Measurements from ENCODE around the gene OR8U1. TPM values are rescaled to one million over a fixed set of nuclear protein-coding genes. Genes with fewer than 3 reads are reported as not detected.

OR8U1 gene
- total RNA-seq, 2 donors from 2014 or later = not detected

DNA sequence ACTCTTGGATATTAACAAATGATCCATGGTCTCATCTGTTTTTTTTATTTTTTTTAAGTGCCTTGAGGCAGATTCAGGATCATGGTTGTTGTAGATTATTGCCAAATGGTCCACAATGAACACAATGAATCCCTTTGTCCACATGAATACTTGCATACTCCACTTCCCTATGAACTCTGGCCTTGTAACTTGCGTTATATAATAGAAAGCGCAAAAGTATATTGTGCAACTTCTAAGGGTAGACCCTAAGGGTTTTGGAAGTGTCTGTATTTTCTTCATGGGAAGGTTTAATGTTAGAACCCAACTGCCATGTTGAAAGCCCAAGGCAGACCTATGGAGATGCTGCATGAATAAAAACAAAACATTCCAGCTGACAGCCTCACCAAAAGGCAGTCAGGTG lies 29.0 kb downstream of the OR8U1 start:
- H3K4me3 ChIP-seq = no peak overlapping the region
- intact Hi-C loops (cut with DNase I) = no loop called here
- H3K27ac ChIP-seq = no peak overlapping the region
- H3K4me1 ChIP-seq = no peaks in the 10 kb centered on the region
- no peak for ATAC-seq
- no peak for DNase-seq
- 56 to 65% methylated on average over 2 of the region's 2 CpGs for WGBS, 2 donors
- H3K27me3 ChIP-seq = no peaks in the 10 kb centered on the region
- TF ChIP-seq, protein P1, sequence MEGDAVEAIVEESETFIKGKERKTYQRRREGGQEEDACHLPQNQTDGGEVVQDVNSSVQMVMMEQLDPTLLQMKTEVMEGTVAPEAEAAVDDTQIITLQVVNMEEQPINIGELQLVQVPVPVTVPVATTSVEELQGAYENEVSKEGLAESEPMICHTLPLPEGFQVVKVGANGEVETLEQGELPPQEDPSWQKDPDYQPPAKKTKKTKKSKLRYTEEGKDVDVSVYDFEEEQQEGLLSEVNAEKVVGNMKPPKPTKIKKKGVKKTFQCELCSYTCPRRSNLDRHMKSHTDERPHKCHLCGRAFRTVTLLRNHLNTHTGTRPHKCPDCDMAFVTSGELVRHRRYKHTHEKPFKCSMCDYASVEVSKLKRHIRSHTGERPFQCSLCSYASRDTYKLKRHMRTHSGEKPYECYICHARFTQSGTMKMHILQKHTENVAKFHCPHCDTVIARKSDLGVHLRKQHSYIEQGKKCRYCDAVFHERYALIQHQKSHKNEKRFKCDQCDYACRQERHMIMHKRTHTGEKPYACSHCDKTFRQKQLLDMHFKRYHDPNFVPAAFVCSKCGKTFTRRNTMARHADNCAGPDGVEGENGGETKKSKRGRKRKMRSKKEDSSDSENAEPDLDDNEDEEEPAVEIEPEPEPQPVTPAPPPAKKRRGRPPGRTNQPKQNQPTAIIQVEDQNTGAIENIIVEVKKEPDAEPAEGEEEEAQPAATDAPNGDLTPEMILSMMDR (IDR thresholded peaks at IDR 0.05) = no peak
- TF ChIP-seq POLR2A (IDR thresholded peaks at IDR 0.05) = no peak
- H3K36me3 ChIP-seq (replicated peaks in 1 of 2; ENCODE audit: insufficient read depth in 1 of 2, low read depth in 2 of 2) = no peaks in the 10 kb centered on the region
- H3K9me3 ChIP-seq = no peaks in the 10 kb centered on the region

DNA sequence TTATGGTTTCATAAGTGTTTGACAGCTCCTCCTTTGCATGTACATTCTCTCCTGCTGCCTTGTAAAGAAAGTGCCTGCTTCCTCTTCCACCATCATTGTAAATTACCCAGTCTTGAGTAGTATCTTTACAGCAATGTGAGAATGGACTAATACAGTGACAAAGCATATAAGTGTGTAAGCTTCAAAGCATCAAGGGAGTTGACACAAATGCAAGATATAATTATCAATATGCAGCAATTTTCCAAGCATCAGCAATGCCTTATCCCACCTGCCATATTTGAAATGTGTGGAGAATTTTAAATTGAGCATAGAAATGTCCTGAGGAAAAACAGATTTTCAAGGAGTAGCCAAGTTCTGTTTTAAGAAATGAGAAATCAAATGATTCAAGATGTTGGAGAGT lies 35.4 kb downstream of the OR8U1 start:
- Histone ChIP-seq H3K4me1 (no peaks in the 10 kb centered on the region), H3K36me3 (replicated peaks in 1 of 2; ENCODE audit: insufficient read depth in 1 of 2, low read depth in 2 of 2) (no peaks in the 10 kb centered on the region), H3K27ac (no peak overlapping the region), H3K27me3 (no peaks in the 10 kb centered on the region), H3K9me3 (no peaks in the 10 kb centered on the region), H3K4me3 (no peak overlapping the region)
- intact Hi-C loops (cut with DNase I) = no loop called here
- no peak for TF ChIP-seq POLR2A (IDR thresholded peaks at IDR 0.05)
- TF ChIP-seq, protein P1 (IDR thresholded peaks at IDR 0.05) = no peak
- no peak for ATAC-seq
- no peak for DNase-seq

DNA sequence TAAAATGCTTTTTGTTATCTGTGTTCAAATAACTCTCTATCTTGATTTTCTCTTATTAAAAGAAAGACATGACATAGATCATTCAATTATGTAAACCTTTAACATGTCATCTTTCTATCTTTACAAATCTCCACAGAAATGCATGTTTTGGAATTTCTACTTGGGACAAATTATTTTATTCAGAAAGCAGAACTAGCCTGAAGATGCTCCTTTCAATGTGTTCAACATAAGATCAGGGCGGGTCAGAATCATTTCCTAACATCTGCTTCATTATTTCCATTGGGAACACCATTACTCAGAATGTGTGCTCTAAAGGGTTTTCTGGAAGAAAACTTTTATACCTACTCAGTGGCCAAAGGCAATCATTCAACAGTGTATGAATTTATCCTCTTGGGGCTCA lies 37.0 kb downstream of the OR8U1 start, which contains the start of gene OR5AL1:
Gene OR5AL1 (plus strand): TSS at position 301 of the 400 bp plus-strand sequence.
- no peak for TF ChIP-seq POLR2A (IDR thresholded peaks at IDR 0.05)
- TF ChIP-seq, protein P1 (IDR thresholded peaks at IDR 0.05) = no peak
- Histone ChIP-seq H3K27me3 (no peaks in the 10 kb centered on the region), H3K9me3 (no peaks in the 10 kb centered on the region), H3K36me3 (replicated peaks in 1 of 2; ENCODE audit: insufficient read depth in 1 of 2, low read depth in 2 of 2) (no peaks in the 10 kb centered on the region), H3K4me1 (no peaks in the 10 kb centered on the region), H3K27ac (no peak within 1 kb of the TSS), H3K4me3 (no peak within 1 kb of the TSS)
- 69 to 72% methylated on average over 1 of the region's 1 CpG for WGBS, 2 donors
- DNase-seq (no peak), ATAC-seq (no peak)
- intact Hi-C loops (cut with DNase I) = no loop called here

Other genes starting within 250 kb of the OR8U1 start
- gene OR8J3, start 235.4 kb upstream of the OR8U1 start, total RNA-seq = not detected
- gene OR8K5, start 215.3 kb upstream of the OR8U1 start, total RNA-seq = not detected
- not detected for gene OR5J2, start 199.0 kb upstream of the OR8U1 start, total RNA-seq
- gene OR5T2, start 141.4 kb upstream of the OR8U1 start, total RNA-seq = not detected
- not detected for gene OR5T3, start 123.4 kb upstream of the OR8U1 start, total RNA-seq
- not detected for gene OR5T1, start 101.5 kb upstream of the OR8U1 start, total RNA-seq
- not detected for gene OR8H1, start 83.4 kb upstream of the OR8U1 start, total RNA-seq
- not detected for gene OR8K3, start 60.5 kb upstream of the OR8U1 start, total RNA-seq
- not detected for gene OR8K1, start 29.6 kb upstream of the OR8U1 start, total RNA-seq
- not detected for gene OR8J1, start 21.3 kb upstream of the OR8U1 start, total RNA-seq
- gene OR5AL1, start 37.1 kb downstream of the OR8U1 start, total RNA-seq = not detected
- not detected for gene OR5M3, start 97.7 kb downstream of the OR8U1 start, total RNA-seq
- not detected for gene OR5M8, start 115.7 kb downstream of the OR8U1 start, total RNA-seq
- not detected for gene OR5M11, start 167.6 kb downstream of the OR8U1 start, total RNA-seq
- gene OR5M10, start 202.1 kb downstream of the OR8U1 start, total RNA-seq = not detected
- gene OR5M1, start 239.2 kb downstream of the OR8U1 start, total RNA-seq = not detected